ENCODE measurements around the gene ADORA2B. TPM values are rescaled to one million over a fixed set of nuclear protein-coding genes. Genes with fewer than 3 reads are reported as not detected.

Gene ADORA2B
- total RNA-seq, 4 donors from 2014 or later = 0.59 to 3.6 (median 1.1) TPM; not detected in 1

DNA sequence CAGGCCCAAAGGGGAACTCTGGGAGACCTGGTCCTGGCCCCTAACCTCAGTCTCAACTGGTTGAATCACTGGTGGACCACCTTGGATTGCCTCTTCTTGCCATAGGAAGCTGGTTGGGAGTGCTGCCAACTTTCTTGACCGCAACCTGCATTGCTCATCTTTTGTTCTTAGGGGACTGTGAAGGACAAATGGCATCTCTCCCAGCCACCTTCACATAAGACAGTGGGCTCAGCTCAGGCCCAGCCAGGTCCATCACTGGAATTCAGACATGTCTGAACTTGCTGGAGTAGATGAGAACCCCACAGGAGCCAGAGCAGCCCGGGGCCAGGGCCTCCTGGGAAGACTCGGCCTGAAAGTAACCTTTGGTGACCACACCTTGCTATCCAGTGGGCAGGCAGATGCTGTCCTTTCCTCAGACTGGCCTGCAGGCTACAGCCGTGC, 18.8 kb downstream of the ADORA2B start:
- DNase-seq (ENCODE audit: low spot score in 2 of 2) = no peak
- 77 to 89% methylated on average over 4 of the region's 4 CpGs for WGBS, 2 donors
- Histone ChIP-seq H3K27me3 (no peaks in the 10 kb centered on the region), H3K9me3 (no peaks in the 10 kb centered on the region), H3K27ac (no peak overlapping the region), H3K36me3 (no peaks in the 10 kb centered on the region), H3K4me1 (peaks cover 0 to 25% (median 8%) of the 10 kb centered on the region in 4 donors), H3K4me3 (no peak overlapping the region)
- TF ChIP-seq EP300 (IDR thresholded peaks at IDR 0.05) = no peak
- TF ChIP-seq, protein P1, sequence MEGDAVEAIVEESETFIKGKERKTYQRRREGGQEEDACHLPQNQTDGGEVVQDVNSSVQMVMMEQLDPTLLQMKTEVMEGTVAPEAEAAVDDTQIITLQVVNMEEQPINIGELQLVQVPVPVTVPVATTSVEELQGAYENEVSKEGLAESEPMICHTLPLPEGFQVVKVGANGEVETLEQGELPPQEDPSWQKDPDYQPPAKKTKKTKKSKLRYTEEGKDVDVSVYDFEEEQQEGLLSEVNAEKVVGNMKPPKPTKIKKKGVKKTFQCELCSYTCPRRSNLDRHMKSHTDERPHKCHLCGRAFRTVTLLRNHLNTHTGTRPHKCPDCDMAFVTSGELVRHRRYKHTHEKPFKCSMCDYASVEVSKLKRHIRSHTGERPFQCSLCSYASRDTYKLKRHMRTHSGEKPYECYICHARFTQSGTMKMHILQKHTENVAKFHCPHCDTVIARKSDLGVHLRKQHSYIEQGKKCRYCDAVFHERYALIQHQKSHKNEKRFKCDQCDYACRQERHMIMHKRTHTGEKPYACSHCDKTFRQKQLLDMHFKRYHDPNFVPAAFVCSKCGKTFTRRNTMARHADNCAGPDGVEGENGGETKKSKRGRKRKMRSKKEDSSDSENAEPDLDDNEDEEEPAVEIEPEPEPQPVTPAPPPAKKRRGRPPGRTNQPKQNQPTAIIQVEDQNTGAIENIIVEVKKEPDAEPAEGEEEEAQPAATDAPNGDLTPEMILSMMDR (IDR thresholded peaks at IDR 0.05) = no peak
- no peak for TF ChIP-seq POLR2A (IDR thresholded peaks at IDR 0.05)

DNA sequence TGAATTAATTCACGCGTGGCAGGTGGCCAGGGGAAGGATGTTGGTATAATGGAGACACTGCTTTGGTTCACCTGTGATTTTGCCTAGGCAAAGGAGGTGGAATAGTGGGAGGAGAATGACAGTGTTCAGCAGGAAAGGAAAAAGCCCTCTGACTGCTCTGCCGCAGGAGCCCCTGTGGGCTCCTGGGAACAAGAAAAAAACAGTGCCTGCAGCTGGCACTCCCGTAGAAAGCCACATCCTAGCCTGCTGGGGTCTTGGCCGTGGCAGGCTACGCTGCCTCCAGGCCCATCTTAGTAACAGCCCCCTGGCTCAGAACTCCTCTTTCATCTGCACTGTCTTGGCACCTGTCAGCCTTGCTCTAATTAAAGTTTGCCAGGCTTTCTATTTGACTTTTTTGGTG, 20.6 kb downstream of the ADORA2B start:
- no peak for DNase-seq (ENCODE audit: low spot score in 2 of 2)
- Histone ChIP-seq H3K36me3 (no peaks in the 10 kb centered on the region), H3K27ac (peak overlapping the region in 1 of 4 donors; percentile 67), H3K4me1 (peaks cover 0 to 19% (median 5%) of the 10 kb centered on the region in 4 donors), H3K9me3 (no peaks in the 10 kb centered on the region), H3K4me3 (no peak overlapping the region), H3K27me3 (no peaks in the 10 kb centered on the region)
- 76 to 77% methylated on average over 6 of the region's 6 CpGs for WGBS, 2 donors
- TF ChIP-seq POLR2A (IDR thresholded peaks at IDR 0.05) (no peak), EP300 (IDR thresholded peaks at IDR 0.05) (no peak)
- TF ChIP-seq, protein P1 (IDR thresholded peaks at IDR 0.05) = no peak

DNA sequence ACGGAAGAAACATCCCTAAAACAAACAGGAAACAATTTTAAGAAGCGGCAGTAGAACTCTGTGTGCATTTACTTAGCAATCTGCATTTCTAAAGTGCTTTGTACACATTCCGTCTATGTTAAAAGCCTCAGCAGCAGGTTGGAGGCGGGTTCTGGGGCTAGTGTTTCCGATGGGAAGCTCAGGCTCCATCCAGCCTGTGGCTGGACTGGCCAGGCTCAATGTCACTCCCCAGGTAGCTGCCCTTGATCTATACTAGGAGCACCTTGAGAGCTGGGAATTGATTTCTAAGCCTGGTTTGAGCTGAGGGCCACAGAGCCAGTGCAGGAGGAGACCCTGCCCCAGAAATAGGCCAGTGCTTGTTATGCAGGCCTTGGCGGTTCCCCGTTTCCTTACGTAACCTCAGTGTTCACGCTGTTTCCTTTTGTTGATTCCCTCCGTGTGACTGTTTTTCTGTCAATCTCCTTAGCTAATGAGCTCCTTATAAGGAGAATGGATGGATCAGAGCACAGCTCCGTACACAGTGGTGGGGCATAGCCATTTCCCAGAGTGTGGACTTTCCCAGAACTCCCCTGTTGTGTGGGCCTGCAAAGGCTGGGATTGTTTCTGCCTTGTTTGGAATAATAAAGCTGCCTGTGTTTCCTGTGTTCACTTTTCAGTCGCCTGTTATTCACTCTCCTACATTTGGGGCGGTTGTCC, 21.4 kb downstream of the ADORA2B start:
- no peak overlapping the region for H3K4me3 ChIP-seq
- H3K4me1 ChIP-seq = peaks cover 0 to 19% (median 5%) of the 10 kb centered on the region in 4 donors
- H3K27ac ChIP-seq = peak overlapping the region in 3 of 4 donors; percentile 51 to 67 (median 54)
- no peaks in the 10 kb centered on the region for H3K9me3 ChIP-seq
- TF ChIP-seq POLR2A (IDR thresholded peaks at IDR 0.05) (no peak), EP300 (IDR thresholded peaks at IDR 0.05) (no peak)
- TF ChIP-seq, protein P1 (IDR thresholded peaks at IDR 0.05) = no peak
- no peaks in the 10 kb centered on the region for H3K36me3 ChIP-seq
- 38 to 40% methylated on average over 13 of the region's 13 CpGs for WGBS, 2 donors
- DNase-seq (ENCODE audit: low spot score in 2 of 2) = no peak
- no peaks in the 10 kb centered on the region for H3K27me3 ChIP-seq

DNA sequence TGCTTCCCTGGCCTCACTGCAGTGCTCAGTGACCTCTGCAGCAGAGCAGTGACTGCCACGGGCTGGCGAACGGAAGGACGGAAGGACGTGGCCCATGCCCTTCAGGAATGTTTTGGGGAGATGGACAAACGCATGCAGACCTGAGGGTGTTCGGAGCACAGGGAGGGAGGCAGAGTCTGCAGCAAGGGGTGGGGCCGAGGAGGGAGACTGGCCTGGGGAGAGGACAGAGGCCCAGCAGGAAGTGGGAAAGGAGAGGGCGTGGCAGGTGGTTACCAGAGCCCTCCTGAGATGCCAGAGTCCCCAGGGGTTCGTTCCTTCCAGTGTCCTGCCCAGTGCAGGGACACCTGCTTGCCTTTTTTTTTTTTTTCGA, 21.9 kb downstream of the ADORA2B start:
- Histone ChIP-seq H3K4me1 (peaks cover 0 to 19% (median 5%) of the 10 kb centered on the region in 4 donors), H3K9me3 (no peaks in the 10 kb centered on the region), H3K27ac (peak overlapping the region in 3 of 4 donors; percentile 51 to 67 (median 54)), H3K27me3 (no peaks in the 10 kb centered on the region), H3K4me3 (no peak overlapping the region), H3K36me3 (no peaks in the 10 kb centered on the region)
- WGBS, 2 donors = 36 to 45% methylated on average over 11 of the region's 11 CpGs
- no peak for DNase-seq (ENCODE audit: low spot score in 2 of 2)
- TF ChIP-seq EP300 (IDR thresholded peaks at IDR 0.05) (no peak), POLR2A (IDR thresholded peaks at IDR 0.05) (no peak)
- TF ChIP-seq, protein P1 (IDR thresholded peaks at IDR 0.05) = no peak

DNA sequence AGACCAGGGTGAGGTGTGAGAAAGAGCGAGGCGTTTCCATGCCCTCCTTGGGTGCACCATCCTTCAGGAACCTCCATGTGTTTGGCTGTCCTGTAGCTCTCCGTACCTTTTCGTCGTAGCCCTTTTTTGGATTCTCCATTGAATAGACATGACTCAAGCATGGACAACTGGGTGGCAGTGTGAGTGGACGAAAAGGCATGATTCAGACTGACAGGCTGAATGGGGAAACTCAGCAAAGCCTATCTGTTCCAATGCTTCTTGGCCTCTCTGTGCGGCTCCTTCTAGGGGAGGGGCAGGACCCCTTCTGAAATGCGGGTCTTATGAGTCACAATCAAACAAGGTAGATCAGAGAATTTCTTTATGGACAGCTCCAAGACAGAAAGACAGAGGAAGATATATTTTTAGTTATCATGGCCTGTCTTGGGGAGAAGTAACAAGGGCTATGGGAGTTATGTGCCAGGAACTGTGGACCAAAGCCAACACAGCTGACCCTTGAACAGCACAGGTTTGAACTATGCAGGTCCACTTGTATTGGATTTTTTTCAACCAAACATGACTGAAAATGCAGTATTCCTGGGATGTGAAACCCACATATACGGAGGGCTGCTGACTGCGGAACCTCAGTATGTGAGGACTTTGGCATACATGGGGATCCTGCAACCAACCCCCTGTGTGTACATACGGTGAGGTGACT, 22.9 kb downstream of the ADORA2B start:
- H3K9me3 ChIP-seq = no peaks in the 10 kb centered on the region
- no peaks in the 10 kb centered on the region for H3K27me3 ChIP-seq
- TF ChIP-seq POLR2A (IDR thresholded peaks at IDR 0.05) = no peak
- no peak for TF ChIP-seq EP300 (IDR thresholded peaks at IDR 0.05)
- TF ChIP-seq, protein P1 (IDR thresholded peaks at IDR 0.05) = no peak
- H3K4me3 ChIP-seq = no peak overlapping the region
- DNase-seq (ENCODE audit: low spot score in 2 of 2) = no peak
- WGBS, 2 donors = 88 to 91% methylated on average over 11 of the region's 11 CpGs
- H3K27ac ChIP-seq = no peak overlapping the region
- H3K36me3 ChIP-seq = no peaks in the 10 kb centered on the region
- peaks cover 0 to 19% (median 5%) of the 10 kb centered on the region in 4 donors for H3K4me1 ChIP-seq

Data from tibial nerve (tissue), 4 donors.